Activated CD4-positive, alpha-beta T cell treated with anti-CD3 and anti-CD28 coated beads, Interleukin-2, amount 50 U/mL, for 24 hours (primary cell): ENCODE data around the gene TTLL10.

Experiments
- DNase-seq, 2 donors: peaks; one replicate each; pipeline ENCODE4 v3.0.0-alpha.2; 2020; ENCODE audit warnings: low read depth in 1 of 2, low spot score in 1 of 2

Gene TTLL10

DNA sequence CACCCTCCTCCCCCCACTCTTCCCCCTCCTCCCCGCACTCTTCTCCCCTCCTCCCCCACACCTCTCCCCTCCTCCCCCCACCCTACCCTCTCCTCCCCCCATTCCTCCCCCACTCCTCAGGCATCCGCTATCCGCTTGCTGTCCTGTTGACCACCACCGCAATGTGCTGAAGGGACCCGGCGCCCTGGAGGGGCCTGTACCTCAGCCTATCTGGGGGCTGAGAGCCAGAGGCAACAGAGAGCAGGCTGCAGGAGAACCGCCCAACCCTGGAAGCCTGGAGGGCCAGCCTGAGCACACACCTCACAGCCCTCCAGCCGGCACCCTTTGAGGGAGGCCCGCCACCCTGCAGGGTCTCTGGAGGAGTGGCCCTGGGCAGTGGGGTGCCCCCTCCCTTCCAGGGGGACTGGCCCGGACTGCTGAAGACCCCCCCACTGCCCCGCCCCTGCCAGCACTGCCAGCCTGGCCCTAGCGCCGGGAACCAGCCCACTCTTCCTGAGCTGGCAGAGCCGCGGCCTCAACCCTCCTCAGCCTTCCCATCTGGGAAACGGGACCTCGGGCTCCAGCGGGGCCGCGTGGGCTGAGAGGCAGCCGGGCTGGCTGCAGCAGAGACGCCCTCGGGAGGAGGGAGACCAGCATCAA lies 71.6 kb downstream of the TTLL10 start:
- no peak for DNase-seq

DNA sequence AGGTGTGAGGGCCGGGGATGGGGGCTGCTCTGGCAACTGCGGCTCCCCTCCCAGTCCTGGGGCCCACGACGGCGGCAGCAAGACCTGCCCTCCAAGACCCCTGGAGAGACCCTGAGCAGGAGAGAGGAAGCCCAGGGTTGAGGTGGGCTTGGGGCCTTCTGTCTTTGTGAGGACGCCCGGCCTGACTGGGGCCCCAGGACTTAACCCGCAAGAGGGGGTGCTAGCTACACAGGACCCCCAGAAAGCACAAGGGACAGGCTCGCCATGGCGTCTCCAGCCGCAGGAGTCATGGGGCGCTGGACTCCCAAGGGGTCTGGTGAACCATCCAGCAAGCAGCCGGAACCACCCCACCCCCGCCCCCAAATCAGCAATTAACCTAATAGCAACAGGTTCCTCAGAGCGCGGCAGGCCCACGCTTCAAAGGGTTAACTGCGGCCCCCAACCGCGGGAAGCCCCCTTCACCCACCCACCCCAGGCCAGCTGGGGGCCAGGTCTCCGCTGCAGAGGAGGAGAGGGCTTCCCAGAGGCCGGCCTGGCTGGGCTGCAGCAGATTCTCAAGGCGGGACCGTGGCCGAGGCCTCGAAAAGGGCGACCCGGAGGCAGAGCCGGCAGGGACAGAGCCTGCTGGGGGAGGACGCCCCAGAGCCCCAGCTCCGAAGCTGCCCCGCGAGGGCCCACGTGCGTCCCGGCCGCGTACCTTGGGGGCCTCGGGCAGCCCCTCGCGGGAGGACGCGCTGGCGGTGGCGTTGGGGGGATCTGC lies 72.3 kb downstream of the TTLL10 start:
- no peak for DNase-seq

DNA sequence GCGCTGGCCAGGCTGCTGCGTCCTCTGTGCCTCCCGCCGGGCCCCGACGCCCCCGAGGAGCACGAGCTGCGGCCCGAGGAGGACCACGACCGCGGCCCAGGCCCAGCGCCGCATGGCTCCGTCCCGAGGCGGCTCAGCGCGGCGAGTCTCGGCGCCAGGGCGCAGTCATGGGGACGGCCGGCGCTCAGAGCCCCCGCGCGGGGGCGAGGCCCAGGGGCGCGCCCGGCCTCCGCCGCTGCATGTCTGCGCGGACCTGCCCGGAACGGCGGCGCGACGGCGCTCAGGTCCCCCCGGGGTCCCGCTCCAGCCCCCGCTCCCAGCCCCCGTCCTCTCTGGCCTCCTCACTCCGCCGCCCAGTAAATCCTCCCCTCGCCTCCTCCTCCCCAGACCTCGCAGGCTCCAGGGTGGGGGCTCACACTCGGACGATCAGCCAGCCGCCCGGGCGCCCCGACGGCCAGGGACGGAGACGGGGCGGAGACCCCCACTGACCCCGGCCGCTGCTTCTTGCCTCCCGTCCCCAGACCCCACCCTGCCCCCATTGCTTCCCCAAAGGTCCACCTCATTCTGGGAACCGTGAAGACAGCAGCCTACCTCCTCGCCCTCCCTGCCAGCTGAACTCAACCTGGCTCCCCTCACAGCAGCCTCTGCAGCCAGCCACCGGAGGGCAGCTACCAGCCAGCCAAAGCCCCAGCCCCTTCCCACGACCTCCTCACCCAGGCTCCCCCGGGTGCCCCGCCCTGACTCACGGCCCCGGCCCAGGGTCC lies 73.1 kb downstream of the TTLL10 start, which contains the start of gene C1QTNF12:
Gene C1QTNF12, minus strand, starts transcription at position 146 of the 764 bp plus-strand sequence. Its CDS starts 32 bp downstream, at position 114.
- no peak for DNase-seq

DNA sequence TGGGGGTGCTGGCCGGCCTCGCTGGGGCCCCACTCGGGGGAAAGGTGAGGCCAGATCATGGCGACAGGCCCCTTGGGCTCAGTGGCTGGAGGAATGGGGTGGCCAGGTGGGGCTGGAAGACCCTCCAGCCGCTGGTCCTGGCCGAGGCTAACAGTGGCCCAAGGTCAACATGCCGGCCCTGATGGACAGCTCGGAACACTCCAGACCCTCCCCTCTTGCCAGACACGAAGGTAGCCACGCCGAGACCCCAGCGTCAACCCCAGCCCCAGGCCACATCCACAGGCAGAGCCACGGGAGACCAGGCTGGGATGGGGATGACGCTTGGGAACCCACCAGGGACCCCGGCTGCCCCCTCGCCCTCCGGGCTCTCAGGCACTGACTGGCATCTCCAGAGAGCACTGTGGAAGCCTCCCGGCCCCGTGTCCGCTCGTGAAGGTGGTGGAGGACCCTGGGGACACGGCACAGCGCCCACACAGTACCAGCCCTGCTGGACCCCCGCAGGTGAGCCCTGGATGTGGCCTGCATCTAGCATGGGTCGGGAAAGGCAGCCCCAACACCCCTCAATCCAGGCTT lies 73.7 kb downstream of the TTLL10 start:
- no peak for DNase-seq
